ENCODE measurements around the gene KLHDC8B.

DNA sequence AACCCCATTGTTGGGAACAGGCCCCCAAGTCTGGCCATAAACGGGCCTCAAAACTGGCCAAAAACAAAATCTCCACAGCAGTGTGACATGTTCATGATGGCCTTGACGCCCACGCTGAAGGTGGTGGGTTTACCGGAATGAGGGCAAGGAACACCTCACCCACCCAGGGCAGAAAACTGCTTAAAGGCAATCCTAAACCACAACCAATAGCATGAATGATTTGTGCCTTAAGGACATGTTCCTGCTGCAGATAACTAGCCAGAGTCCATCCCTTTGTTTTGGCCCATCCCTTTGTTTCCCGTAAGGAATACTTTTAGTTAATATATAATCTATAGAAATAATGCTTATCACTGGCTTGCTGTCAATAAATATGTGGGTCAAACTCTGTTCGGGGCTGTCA lies 47.7 kb downstream of the KLHDC8B start:
- TF ChIP-seq POLR2A (IDR thresholded peaks at IDR 0.05), result no peak
- TF ChIP-seq, protein P1, sequence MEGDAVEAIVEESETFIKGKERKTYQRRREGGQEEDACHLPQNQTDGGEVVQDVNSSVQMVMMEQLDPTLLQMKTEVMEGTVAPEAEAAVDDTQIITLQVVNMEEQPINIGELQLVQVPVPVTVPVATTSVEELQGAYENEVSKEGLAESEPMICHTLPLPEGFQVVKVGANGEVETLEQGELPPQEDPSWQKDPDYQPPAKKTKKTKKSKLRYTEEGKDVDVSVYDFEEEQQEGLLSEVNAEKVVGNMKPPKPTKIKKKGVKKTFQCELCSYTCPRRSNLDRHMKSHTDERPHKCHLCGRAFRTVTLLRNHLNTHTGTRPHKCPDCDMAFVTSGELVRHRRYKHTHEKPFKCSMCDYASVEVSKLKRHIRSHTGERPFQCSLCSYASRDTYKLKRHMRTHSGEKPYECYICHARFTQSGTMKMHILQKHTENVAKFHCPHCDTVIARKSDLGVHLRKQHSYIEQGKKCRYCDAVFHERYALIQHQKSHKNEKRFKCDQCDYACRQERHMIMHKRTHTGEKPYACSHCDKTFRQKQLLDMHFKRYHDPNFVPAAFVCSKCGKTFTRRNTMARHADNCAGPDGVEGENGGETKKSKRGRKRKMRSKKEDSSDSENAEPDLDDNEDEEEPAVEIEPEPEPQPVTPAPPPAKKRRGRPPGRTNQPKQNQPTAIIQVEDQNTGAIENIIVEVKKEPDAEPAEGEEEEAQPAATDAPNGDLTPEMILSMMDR (IDR thresholded peaks at IDR 0.05), result no peak
